ENCODE measurements around the gene CCHCR1. TPM values are rescaled to one million over a fixed set of nuclear protein-coding genes. Genes with fewer than 3 reads are reported as not detected.

Gene CCHCR1
- total RNA-seq, 5 donors from 2014 or later (not counting 1 experiment from before 2014, with no cell fraction given): 20.7 to 38.6 (median 28.1) TPM

GRCh38 chr6:31096656-31097055, 60.9 kb downstream of the CCHCR1 start:
- ChIA-PET POLR2A (no interaction called here), CTCF (interaction anchor here in 1 of 2 donors (1.0 kb wide), 1 partner anchor 9 kb away, joined by 3 read pairs; no protein-coding TSS in a partner anchor)
- Mint-ChIP-seq H3K27me3 (no peaks in the 10 kb centered on the region), H3K36me3 (no peaks in the 10 kb centered on the region), H3K9me3 (no peaks in the 10 kb centered on the region), H3K27ac (peak overlapping the region; percentile 66 to 71), H3K4me1 (peaks cover 44 to 54% (median 49%) of the 10 kb centered on the region in 3 donors), H3K4me3 (no peak overlapping the region)
- Histone ChIP-seq H3K36me3 (ENCODE audit: control insufficient read depth in 2 of 2, extremely low read depth in 1 of 2, insufficient read depth in 1 of 2, low read length in 1 of 2) (no peaks in the 10 kb centered on the region), H3K27ac (ENCODE audit: low read length) (no peak overlapping the region), H3K9me3 (no peaks in the 10 kb centered on the region), H3K4me1 (ENCODE audit: control insufficient read depth in 1 of 2, extremely low read depth in 1 of 2, insufficient read depth in 2 of 2, low read length in 2 of 2) (peaks cover 13 to 41% of the 10 kb centered on the region in 2 experiments), H3K4me3 (ENCODE audit: control insufficient read depth in 1 of 2, extremely low read depth in 1 of 2, low read length in 1 of 2) (no peak overlapping the region), H3K27me3 (replicated peaks in 1 of 2; ENCODE audit: control insufficient read depth in 2 of 2, extremely low read depth in 1 of 2, insufficient read depth in 2 of 2, low read length in 1 of 2) (no peaks in the 10 kb centered on the region)
- DNase-seq (no peak), ATAC-seq (replicated peaks in 1 of 4) (no peak)
- 88% methylated on average over 2 of the region's 5 CpGs for WGBS (ENCODE audit: insufficient coverage)

- Mint-ChIP-seq H3K27ac (peak overlapping the region in 1 of 2 donors; percentile 74), H3K4me3 (peak overlapping the region in 1 of 3 donors; percentile 69), H3K9me3 (no peaks in the 10 kb centered on the region), H3K36me3 (no peaks in the 10 kb centered on the region), H3K27me3 (no peaks in the 10 kb centered on the region), H3K4me1 (peaks cover 44 to 59% (median 49%) of the 10 kb centered on the region in 3 donors)
- ATAC-seq (replicated peaks in 1 of 4) (no peak), DNase-seq (no peak)
- POLR2A ChIA-PET: no interaction called here
- Histone ChIP-seq H3K27me3 (replicated peaks in 1 of 2; ENCODE audit: control insufficient read depth in 2 of 2, extremely low read depth in 1 of 2, insufficient read depth in 2 of 2, low read length in 1 of 2) (no peaks in the 10 kb centered on the region), H3K9me3 (no peaks in the 10 kb centered on the region), H3K36me3 (ENCODE audit: control insufficient read depth in 2 of 2, extremely low read depth in 1 of 2, insufficient read depth in 1 of 2, low read length in 1 of 2) (no peaks in the 10 kb centered on the region), H3K4me1 (ENCODE audit: control insufficient read depth in 1 of 2, extremely low read depth in 1 of 2, insufficient read depth in 2 of 2, low read length in 2 of 2) (peaks cover 13 to 41% of the 10 kb centered on the region in 2 experiments), H3K4me3 (ENCODE audit: control insufficient read depth in 1 of 2, extremely low read depth in 1 of 2, low read length in 1 of 2) (no peak overlapping the region), H3K27ac (ENCODE audit: low read length) (no peak overlapping the region)
- WGBS (ENCODE audit: insufficient coverage): 100% methylated on average over 2 of the region's 3 CpGs
- CTCF ChIA-PET: interaction anchor here in 1 of 2 donors (0.6 to 1.0 kb wide), 3 partner anchors 9 to 35 kb away, joined by 3 to 4 read pairs (median 4); no protein-coding TSS in a partner anchor
These were observed 61.4 kb downstream of the CCHCR1 start for GRCh38 chr6:31096215-31096614.

GRCh38 chr6:31094389-31094881, 63.2 kb downstream of the CCHCR1 start:
- POLR2A ChIA-PET: no interaction called here
- no peaks in the 10 kb centered on the region for H3K9me3 Mint-ChIP-seq
- CTCF ChIA-PET: interaction anchor here in 1 of 2 donors (0.7 kb wide), 1 partner anchor 15 kb away, joined by 3 read pairs; no protein-coding TSS in a partner anchor
- H3K9me3 ChIP-seq: no peaks in the 10 kb centered on the region
- H3K4me1 ChIP-seq (ENCODE audit: control insufficient read depth in 1 of 2, extremely low read depth in 1 of 2, insufficient read depth in 2 of 2, low read length in 2 of 2): peaks cover 13 to 41% of the 10 kb centered on the region in 2 experiments
- peak; percentile 20 to 75 (median 50) for DNase-seq
- 5% methylated on average over 2 of the region's 3 CpGs for WGBS (ENCODE audit: insufficient coverage)
- peak overlapping the region; percentile 81 for H3K27ac ChIP-seq (ENCODE audit: low read length)
- no peaks in the 10 kb centered on the region for H3K27me3 ChIP-seq (replicated peaks in 1 of 2; ENCODE audit: control insufficient read depth in 2 of 2, extremely low read depth in 1 of 2, insufficient read depth in 2 of 2, low read length in 1 of 2)
- peak overlapping the region in 1 of 2 donors; percentile 49 for H3K4me3 ChIP-seq (ENCODE audit: control insufficient read depth in 1 of 2, extremely low read depth in 1 of 2, low read length in 1 of 2)
- peaks cover 44 to 59% (median 49%) of the 10 kb centered on the region in 3 donors for H3K4me1 Mint-ChIP-seq
- peak; percentile 88 to 96 (median 96) for ATAC-seq (replicated peaks in 1 of 4)
- H3K27me3 Mint-ChIP-seq: no peaks in the 10 kb centered on the region
- no peaks in the 10 kb centered on the region for H3K36me3 ChIP-seq (ENCODE audit: control insufficient read depth in 2 of 2, extremely low read depth in 1 of 2, insufficient read depth in 1 of 2, low read length in 1 of 2)
- peak overlapping the region; percentile 50 to 69 (median 62) for H3K4me3 Mint-ChIP-seq
- H3K27ac Mint-ChIP-seq: peak overlapping the region; percentile 99 to 100
- no peaks in the 10 kb centered on the region for H3K36me3 Mint-ChIP-seq

GRCh38 chr6:31092769-31093505, 64.7 kb downstream of the CCHCR1 start:
- Histone ChIP-seq H3K27me3 (replicated peaks in 1 of 2; ENCODE audit: control insufficient read depth in 2 of 2, extremely low read depth in 1 of 2, insufficient read depth in 2 of 2, low read length in 1 of 2) (no peaks in the 10 kb centered on the region), H3K27ac (ENCODE audit: low read length) (peak overlapping the region; percentile 81), H3K9me3 (no peaks in the 10 kb centered on the region), H3K36me3 (ENCODE audit: control insufficient read depth in 2 of 2, extremely low read depth in 1 of 2, insufficient read depth in 1 of 2, low read length in 1 of 2) (no peaks in the 10 kb centered on the region), H3K4me3 (ENCODE audit: control insufficient read depth in 1 of 2, extremely low read depth in 1 of 2, low read length in 1 of 2) (no peak overlapping the region), H3K4me1 (ENCODE audit: control insufficient read depth in 1 of 2, extremely low read depth in 1 of 2, insufficient read depth in 2 of 2, low read length in 2 of 2) (peaks cover 13 to 41% of the 10 kb centered on the region in 2 experiments)
- Mint-ChIP-seq H3K36me3 (no peaks in the 10 kb centered on the region), H3K9me3 (no peaks in the 10 kb centered on the region), H3K27ac (peak overlapping the region; percentile 70 to 72), H3K4me3 (no peak overlapping the region), H3K4me1 (peaks cover 41 to 56% (median 44%) of the 10 kb centered on the region in 3 donors), H3K27me3 (no peaks in the 10 kb centered on the region)
- CTCF ChIA-PET: interaction anchor here (0.7 to 1.5 kb wide), 4 partner anchors 14 to 619 kb away, joined by 3 to 5 read pairs (median 4); no protein-coding TSS in a partner anchor
- POLR2A ChIA-PET: interaction anchor here in 1 of 2 donors (0.6 to 1.0 kb wide), 3 partner anchors 36 to 864 kb away, joined by 3 to 4 read pairs (median 3); no protein-coding TSS in a partner anchor
- no peak for DNase-seq
- WGBS (ENCODE audit: insufficient coverage): 100% methylated on average over 4 of the region's 12 CpGs
- no peak for ATAC-seq (replicated peaks in 1 of 4)

Other genes with a start within 250 kb of the CCHCR1 start
- gene GTF2H4, start 249.6 kb downstream of the CCHCR1 start, total RNA-seq: 10 to 100 TPM; 15.5 to 39.2 (median 33.3) TPM
- gene VARS2, start 243.6 kb downstream of the CCHCR1 start, total RNA-seq: 10 to 100 TPM; 25.1 to 55.2 (median 40.9) TPM
- gene SFTA2, start 225.6 kb downstream of the CCHCR1 start, total RNA-seq: under 1 TPM in 2 of 5 donors, not detected in 3; 0.51 to 0.67 TPM
- under 1 TPM in 1 of 5 donors, not detected in 4; 0.09 TPM for gene MUCL3, start 216.8 kb downstream of the CCHCR1 start, total RNA-seq
- not detected for gene MUC21, start 174.1 kb downstream of the CCHCR1 start, total RNA-seq
- gene MUC22, start 147.3 kb downstream of the CCHCR1 start, total RNA-seq: not detected
- not detected for gene C6orf15, start 45.2 kb downstream of the CCHCR1 start, total RNA-seq
- not detected for gene PSORS1C1, start 43.0 kb downstream of the CCHCR1 start, total RNA-seq
- gene CDSN, start 37.4 kb downstream of the CCHCR1 start, total RNA-seq: not detected
- not detected for gene PSORS1C2, start 18.7 kb downstream of the CCHCR1 start, total RNA-seq
- gene TCF19, start 787 bp upstream of the CCHCR1 start, total RNA-seq: 10 to 100 TPM in 1 of 5 donors, 1 to 10 TPM in 4; 5.9 to 10.8 (median 9.6) TPM
- gene POU5F1, start 12.9 kb upstream of the CCHCR1 start, total RNA-seq: 1 to 10 TPM in 3 of 5 donors, under 1 TPM in 1, not detected in 1; 0.61 to 3.9 (median 2.9) TPM
- 1,000 to 10,000 TPM; 1,368 to 2,791 (median 2,039) TPM for gene HLA-C, start 114.3 kb upstream of the CCHCR1 start, total RNA-seq
- gene HLA-B, start 199.4 kb upstream of the CCHCR1 start, total RNA-seq: 1,000 to 10,000 TPM; 6,093 to 7,629 (median 6,896) TPM
- 10 to 100 TPM in 4 of 5 donors, 1 to 10 TPM in 1; 5.5 to 24.0 (median 14.9) TPM for gene MICA, start 245.8 kb upstream of the CCHCR1 start, total RNA-seq